Kasumi-1 (cell line): ENCODE data around the gene BNIPL.

Experiments
- DNase-seq, 2 experiments: peaks; one replicate each; lab custom pipeline; 2025; lab: John Stamatoyannopoulos, UW

BNIPL gene

GRCh38 chr1:151059109-151060006 lies 23.0 kb downstream of the BNIPL start, which contains the start of gene CDC42SE1:
Gene CDC42SE1, minus strand, starts transcription at chr1:151059622. Its CDS starts 3,892 bp downstream, at chr1:151055730.
- DNase-seq = peak; percentile 89 to 91

GRCh38 chr1:151060007-151060656 lies 23.7 kb downstream of the BNIPL start, which contains the start of gene MLLT11:
Gene MLLT11, plus strand, starts transcription at chr1:151060397. Its CDS starts 6,828 bp downstream, at chr1:151067225.
- peak; percentile 41 to 59 for DNase-seq

DNA sequence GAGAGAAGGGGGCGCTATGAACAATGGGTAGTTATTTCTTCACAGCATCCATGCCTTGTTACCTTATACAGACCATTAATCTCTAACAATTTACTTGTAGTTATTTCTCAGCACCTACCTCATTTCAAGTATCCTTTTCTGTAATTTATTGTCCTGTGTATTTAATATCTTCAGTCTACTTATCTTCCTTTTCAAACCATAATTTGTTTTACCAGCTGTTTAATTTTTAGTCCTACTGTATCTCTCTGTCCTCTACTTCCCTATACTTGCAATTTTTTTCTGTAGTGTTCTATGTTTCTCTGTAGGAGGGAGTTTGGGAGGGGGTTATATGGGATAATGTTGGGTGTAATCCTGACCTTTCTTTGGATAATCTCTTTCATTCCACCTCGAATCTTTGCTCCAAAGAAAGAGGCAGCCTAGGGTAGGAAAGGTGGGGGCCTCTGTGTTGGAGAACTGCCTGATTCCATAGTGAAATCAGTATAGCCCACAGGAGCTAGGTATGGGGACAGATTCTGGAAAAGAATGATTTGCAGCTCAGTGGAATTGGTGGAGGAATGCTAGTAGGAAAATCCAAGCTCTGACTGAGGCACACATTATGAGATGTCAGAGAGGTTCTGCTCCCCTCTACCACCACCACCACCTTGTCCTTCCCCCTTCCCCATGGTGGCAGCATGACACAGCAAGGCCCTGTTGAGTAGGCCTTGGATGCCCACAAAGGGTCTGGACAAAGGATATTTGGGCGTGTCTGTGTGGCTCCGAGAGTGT lies 24.5 kb downstream of the BNIPL start:
- DNase-seq = peak in 1 of 2 experiments; percentile 40

GRCh38 chr1:151061704-151062103 lies 25.3 kb downstream of the BNIPL start:
- DNase-seq = no peak

GRCh38 chr1:151062741-151063371 lies 26.5 kb downstream of the BNIPL start:
- no peak for DNase-seq

DNA sequence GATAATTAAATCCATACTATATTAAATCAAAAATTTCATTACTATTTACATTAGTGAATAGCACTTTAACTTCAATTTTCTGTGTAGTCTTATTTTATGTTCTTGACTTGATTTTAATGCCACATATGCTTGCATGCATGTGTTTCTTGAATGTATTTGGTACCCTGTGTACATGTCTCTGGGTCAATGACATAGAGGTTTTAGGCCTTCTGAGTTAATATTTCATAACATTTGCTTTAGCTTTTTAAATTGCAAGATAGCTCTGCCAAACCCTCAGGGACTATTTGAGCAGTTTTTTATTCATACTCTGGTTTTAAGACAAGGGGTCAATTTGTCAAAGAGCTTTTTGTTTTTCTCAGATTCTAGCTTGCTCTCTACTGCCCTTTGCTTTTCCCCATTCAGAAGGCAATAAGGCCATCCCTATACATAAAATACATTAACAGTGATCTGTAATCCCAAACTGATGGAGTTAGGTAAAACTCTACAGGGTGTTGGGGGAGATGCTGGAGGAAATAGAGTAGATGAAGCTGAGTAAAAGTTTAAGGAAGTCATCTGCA lies 28.8 kb downstream of the BNIPL start:
- DNase-seq = no peak

DNA sequence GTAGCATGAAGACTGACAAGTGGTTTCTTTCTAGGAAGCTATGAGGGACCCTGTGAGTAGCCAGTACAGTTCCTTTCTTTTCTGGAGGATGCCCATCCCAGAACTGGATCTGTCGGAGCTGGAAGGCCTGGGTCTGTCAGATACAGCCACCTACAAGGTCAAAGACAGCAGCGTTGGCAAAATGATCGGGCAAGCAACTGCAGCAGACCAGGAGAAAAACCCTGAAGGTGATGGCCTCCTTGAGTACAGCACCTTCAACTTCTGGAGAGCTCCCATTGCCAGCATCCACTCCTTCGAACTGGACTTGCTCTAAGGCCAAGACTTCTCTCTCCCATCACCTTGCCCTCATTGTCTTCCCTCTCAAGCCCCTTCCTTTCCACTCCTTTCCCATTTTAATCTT lies 30.8 kb downstream of the BNIPL start:
- no peak for DNase-seq

GRCh38 chr1:151069103-151069486 lies 32.7 kb downstream of the BNIPL start:
- DNase-seq = no peak

DNA sequence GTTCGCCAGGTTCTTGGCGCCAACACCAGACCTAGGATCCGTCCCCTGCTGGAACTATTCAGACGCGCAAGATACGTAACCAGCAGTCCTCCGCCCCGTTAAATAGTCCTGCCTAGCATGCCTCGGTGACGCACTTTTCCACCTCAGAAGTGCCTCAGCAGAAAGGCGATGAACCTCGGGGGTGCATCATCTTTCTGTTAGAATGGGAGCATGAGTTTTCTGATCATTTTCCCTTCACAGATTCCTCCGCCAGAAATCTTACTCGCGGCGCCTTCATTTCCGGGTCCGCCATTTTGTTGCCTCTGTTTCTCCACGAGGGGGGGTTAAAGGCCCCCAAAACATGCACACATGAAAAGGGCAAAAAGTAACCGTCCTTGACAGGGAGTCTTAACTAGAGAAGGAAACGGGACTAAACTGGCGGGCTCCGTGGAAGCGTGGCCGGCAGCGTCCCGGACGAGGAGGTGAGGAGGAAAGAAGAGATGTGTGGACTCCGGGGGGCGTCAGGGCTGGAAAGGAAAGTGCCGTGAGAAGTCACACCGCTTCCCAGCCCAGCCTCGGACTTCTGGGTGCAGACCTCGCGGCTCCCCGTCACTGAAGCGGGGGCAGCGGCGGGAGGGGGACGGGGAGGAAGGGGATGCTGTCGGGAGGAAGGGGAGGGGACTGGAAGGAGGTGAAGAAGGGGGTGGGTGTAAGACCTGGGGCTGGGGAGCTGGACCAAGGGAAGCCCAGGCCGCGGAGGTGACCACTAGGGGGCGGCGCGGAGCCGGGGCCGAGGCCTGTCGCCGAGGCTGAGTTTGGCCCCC lies 34.3 kb downstream of the BNIPL start, which contains the start of gene GABPB2:
TSS of gene GABPB2 (plus strand) at position 288 of the 803 bp plus-strand sequence. CDS start 17,429 bp downstream, outside the sequence.
- DNase-seq = peak; percentile 94 to 96

DNA sequence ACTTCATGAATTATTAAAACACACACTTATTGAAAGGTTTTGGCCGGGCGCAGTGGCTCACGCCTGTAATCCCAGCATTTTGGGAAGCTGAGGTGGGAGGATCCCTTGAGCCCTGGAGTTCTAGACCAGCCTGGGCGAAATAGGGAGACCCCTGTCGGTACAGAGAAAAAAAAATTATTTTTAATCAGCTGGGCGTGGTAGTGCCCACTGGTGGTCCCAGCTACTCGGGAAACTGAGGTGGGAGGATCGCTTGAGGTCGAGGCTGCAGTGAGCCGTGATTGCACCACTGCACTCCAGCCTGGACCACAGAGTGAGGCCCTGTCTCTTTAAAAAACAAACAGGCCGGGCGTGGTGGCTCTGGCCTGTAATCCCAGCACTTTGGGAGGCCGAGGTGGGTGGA lies 35.8 kb downstream of the BNIPL start:
- no peak for DNase-seq

- DNase-seq = no peak
Observed at GRCh38 chr1:151085953-151086559, 49.7 kb downstream of the BNIPL start.
